Measurements from ENCODE around the gene FOXL2NB.

FOXL2NB gene

GRCh38 chr3:138928727-138929372 lies 18.2 kb upstream of the FOXL2NB start:
- DNase-seq (ENCODE audit: low read depth): no peak
- no peak overlapping the region for H3K4me3 ChIP-seq (ENCODE audit: low read depth, low read length)
- TF ChIP-seq CTCF (IDR thresholded peaks at IDR 0.05; ENCODE audit: control insufficient read depth, extremely low read depth, insufficient read depth): no peak

GRCh38 chr3:138933068-138933668 lies 13.8 kb upstream of the FOXL2NB start:
- TF ChIP-seq CTCF (IDR thresholded peaks at IDR 0.05; ENCODE audit: control insufficient read depth, extremely low read depth, insufficient read depth): no peak
- no peak for DNase-seq (ENCODE audit: low read depth)
- no peak overlapping the region for H3K4me3 ChIP-seq (ENCODE audit: low read depth, low read length)

GRCh38 chr3:138933981-138934691 lies 12.9 kb upstream of the FOXL2NB start:
- H3K4me3 ChIP-seq (ENCODE audit: low read depth, low read length): no peak overlapping the region
- TF ChIP-seq CTCF (IDR thresholded peaks at IDR 0.05; ENCODE audit: control insufficient read depth, extremely low read depth, insufficient read depth): no peak
- DNase-seq (ENCODE audit: low read depth): no peak

- no peak overlapping the region for H3K4me3 ChIP-seq (ENCODE audit: low read depth, low read length)
- no peak for TF ChIP-seq CTCF (IDR thresholded peaks at IDR 0.05; ENCODE audit: control insufficient read depth, extremely low read depth, insufficient read depth)
- no peak for DNase-seq (ENCODE audit: low read depth)
Measured at GRCh38 chr3:138935505-138935862, 11.5 kb upstream of the FOXL2NB start.

GRCh38 chr3:138935863-138936740 lies 10.9 kb upstream of the FOXL2NB start:
- DNase-seq (ENCODE audit: low read depth): no peak
- H3K4me3 ChIP-seq (ENCODE audit: low read depth, low read length): peak overlapping the region; percentile 49
- peak; percentile 95 for TF ChIP-seq CTCF (IDR thresholded peaks at IDR 0.05; ENCODE audit: control insufficient read depth, extremely low read depth, insufficient read depth)

GRCh38 chr3:138936741-138937689 lies 10.0 kb upstream of the FOXL2NB start:
- TF ChIP-seq CTCF (IDR thresholded peaks at IDR 0.05; ENCODE audit: control insufficient read depth, extremely low read depth, insufficient read depth): no peak
- H3K4me3 ChIP-seq (ENCODE audit: low read depth, low read length): no peak overlapping the region
- DNase-seq (ENCODE audit: low read depth): no peak

All from LNCaP clone FGC (cell line).